WTC11 (cell line): ENCODE measurements around the gene SERBP1. TPM values are rescaled to one million over a fixed set of nuclear protein-coding genes. Genes with fewer than 3 reads are reported as not detected.

Experiments
- ARID4B ChIP-seq: sonication (generic); formaldehyde crosslinking; IDR thresholded peaks from 2 replicates; pipeline ENCODE4 v1.8.0; 2023; ENCODE audit warnings: missing genetic modification reagents, mild to moderate bottlenecking, borderline replicate concordance
- ATF1 ChIP-seq: sonication (generic); formaldehyde crosslinking; IDR thresholded peaks from 2 replicates; pipeline ENCODE4 v1.8.1; 2023; ENCODE audit warnings: mild to moderate bottlenecking, moderate library complexity, missing genetic modification reagents
- CREB1 ChIP-seq: sonication (generic); formaldehyde crosslinking; IDR thresholded peaks from 2 replicates; pipeline ENCODE4 v1.8.0; 2023; ENCODE audit warnings: mild to moderate bottlenecking, missing genetic modification reagents
- CREM ChIP-seq: sonication (generic); formaldehyde crosslinking; IDR thresholded peaks from 2 replicates; pipeline ENCODE4 v1.8.1; 2022; ENCODE audit warnings: mild to moderate bottlenecking, missing genetic modification reagents, moderate library complexity
- ESRRA ChIP-seq: sonication (generic); formaldehyde crosslinking; IDR thresholded peaks from 2 replicates; pipeline ENCODE4 v1.8.1; 2022; ENCODE audit warnings: mild to moderate bottlenecking, missing genetic modification reagents, borderline replicate concordance
- GTF2I ChIP-seq: fragments of 250-450 bp; sonication (Bioruptor Pico); conservative IDR thresholded peaks from 2 replicates; pipeline ENCODE4 v1.4.0; 2021; ENCODE audit warnings: mild to moderate bottlenecking
- HMGA2 ChIP-seq: fragments of 250-450 bp; sonication (Bioruptor Pico); IDR thresholded peaks from 2 replicates; pipeline ENCODE4 v1.4.0; 2021; ENCODE audit warnings: mild to moderate bottlenecking, moderate library complexity
- JUN ChIP-seq: sonication (generic); formaldehyde crosslinking; IDR thresholded peaks from 2 replicates; pipeline ENCODE4 v1.8.0; 2023; ENCODE audit warnings: mild to moderate bottlenecking, missing genetic modification reagents
- MLX ChIP-seq: sonication (generic); formaldehyde crosslinking; IDR thresholded peaks from 2 replicates; pipeline ENCODE4 v1.8.1; 2023; ENCODE audit warnings: mild to moderate bottlenecking, missing genetic modification reagents, moderate library complexity
- NFYB ChIP-seq: sonication (generic); formaldehyde crosslinking; conservative IDR thresholded peaks from 2 replicates; pipeline ENCODE4 v1.8.0; 2022; ENCODE audit warnings: low read depth, missing genetic modification reagents
- PRDM15 ChIP-seq: sonication (generic); formaldehyde crosslinking; IDR thresholded peaks from 2 replicates; pipeline ENCODE4 v1.8.0; 2022; ENCODE audit warnings: missing genetic modification reagents
- PREB ChIP-seq: sonication (generic); formaldehyde crosslinking; IDR thresholded peaks from 2 replicates; pipeline ENCODE4 v1.8.1; 2022; ENCODE audit warnings: mild to moderate bottlenecking, missing genetic modification reagents, moderate library complexity, borderline replicate concordance
- PRRX2 ChIP-seq: fragments of 250-450 bp; sonication (Bioruptor Pico); IDR thresholded peaks from 2 replicates; pipeline ENCODE4 v1.8.0; 2021; ENCODE audit warnings: mild to moderate bottlenecking
- SOX15 ChIP-seq: fragments of 250-450 bp; sonication (Bioruptor Pico); IDR thresholded peaks from 2 replicates; pipeline ENCODE4 v1.9.0; 2021; ENCODE audit warnings: mild to moderate bottlenecking
- SP1 ChIP-seq: sonication (generic); formaldehyde crosslinking; conservative IDR thresholded peaks from 2 replicates; pipeline ENCODE4 v1.8.1; 2022; ENCODE audit warnings: missing genetic modification reagents
- TCF7 ChIP-seq: sonication (generic); formaldehyde crosslinking; IDR thresholded peaks from 2 replicates; pipeline ENCODE4 v1.8.0; 2022; ENCODE audit warnings: mild to moderate bottlenecking, low read depth, missing genetic modification reagents, moderate library complexity
- USF2 ChIP-seq: sonication (generic); formaldehyde crosslinking; IDR thresholded peaks from 2 replicates; pipeline ENCODE4 v1.8.1; 2023; ENCODE audit warnings: mild to moderate bottlenecking, missing genetic modification reagents, moderate library complexity
- ZMAT4 ChIP-seq: fragments of 250-450 bp; sonication (Bioruptor Pico); IDR thresholded peaks from 2 replicates; pipeline ENCODE4 v1.9.0; 2021; ENCODE audit warnings: mild to moderate bottlenecking
- ZNF121 ChIP-seq: sonication (generic); formaldehyde crosslinking; IDR thresholded peaks from 2 replicates; pipeline ENCODE4 v1.8.0; 2023; ENCODE audit warnings: missing genetic modification reagents
- ZNF317 ChIP-seq: sonication (generic); formaldehyde crosslinking; IDR thresholded peaks from 2 replicates; pipeline ENCODE4 v1.8.1; 2023; ENCODE audit warnings: low read depth, mild to moderate bottlenecking, moderate library complexity, missing genetic modification reagents, borderline replicate concordance
- ZNF532 ChIP-seq: fragments of 250-450 bp; sonication (Bioruptor Pico); IDR thresholded peaks from 2 replicates; pipeline ENCODE4 v1.9.0; 2021; ENCODE audit warnings: mild to moderate bottlenecking, borderline replicate concordance
- ZNF671 ChIP-seq: fragments of 250-450 bp; sonication (Bioruptor Pico); IDR thresholded peaks from 2 replicates; pipeline ENCODE4 v1.8.0; 2021; ENCODE audit warnings: mild to moderate bottlenecking
- total RNA-seq: library from RNA; stranded (reverse); gene quantifications from 3 replicates; pipeline ENCODE4 v1.2.3, GENCODE V29; 2021

Gene SERBP1
- total RNA-seq, 1 experiment from 2014 or later: 543 TPM

GRCh38 chr1:67430358-67431155 lies at the start of gene SERBP1 (continued):
- peak; percentile 88; the same call in 1 of the 2 replicates for TF ChIP-seq ARID4B (CRISPR knock-in tag)
- no peak for TF ChIP-seq ATF1 (CRISPR knock-in tag)
- TF ChIP-seq PREB: no peak
- 0 out of 2 replicates have a peak, but pooled peaks have one; percentile 18 for TF ChIP-seq ZNF317
- no peak for TF ChIP-seq GTF2I (CRISPR knock-in tag)
- no peak for TF ChIP-seq CREM (CRISPR knock-in tag)
- TF ChIP-seq SP1: peak; percentile 68
- TF ChIP-seq ZMAT4: no peak
- no peak for TF ChIP-seq TCF7
- no peak for TF ChIP-seq JUN (CRISPR knock-in tag)
- no peak for TF ChIP-seq SOX15 (CRISPR knock-in tag)
- TF ChIP-seq HMGA2 (CRISPR knock-in tag): no peak
- TF ChIP-seq ZNF671 (CRISPR knock-in tag): no peak
- TF ChIP-seq ESRRA: no peak; the same call in 1 of the 2 replicates
- TF ChIP-seq USF2 (CRISPR knock-in tag): peak; percentile 49
- no peak for TF ChIP-seq CREB1 (CRISPR knock-in tag)
- no peak for TF ChIP-seq MLX
- no peak for TF ChIP-seq ZNF532 (CRISPR knock-in tag)
- no peak for TF ChIP-seq PRRX2
- no peak for TF ChIP-seq NFYB (CRISPR knock-in tag)
- TF ChIP-seq ZNF121 (CRISPR knock-in tag): peak; percentile 96
- TF ChIP-seq PRDM15 (CRISPR knock-in tag): no peak
